GM21529 (cell line): ENCODE results near the gene CCDC73.
"Not testable (repeated sequence)": the region's sequence is repeated elsewhere in the genome, so short reads cannot be mapped to it uniquely, and the experiment has no call there.

Source experiments
- ATAC-seq: cut with Tn5 transposase; IDR thresholded peaks from one replicate; pipeline ENCODE4 v1.9.1; 2021; ENCODE audit not compliant: unreplicated experiment

The CCDC73 gene

DNA sequence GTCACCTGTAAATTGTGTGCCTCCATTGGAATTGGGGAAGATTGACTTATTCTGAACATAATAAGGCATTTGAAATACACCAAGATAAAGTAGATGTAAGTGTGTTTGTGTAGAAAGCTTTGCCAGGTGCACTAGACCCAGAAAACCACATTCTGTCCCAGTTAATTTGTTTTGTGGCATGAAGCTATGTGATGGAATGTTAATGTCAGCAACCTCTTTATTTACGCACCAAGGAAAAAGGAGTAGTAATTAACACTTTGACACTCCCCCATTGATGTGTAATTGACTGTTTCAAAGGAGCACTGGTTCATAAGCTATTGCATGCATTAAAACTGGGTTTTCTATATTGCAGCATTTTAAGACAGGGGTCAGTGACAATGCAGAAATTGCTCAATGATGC, 196.5 kb downstream of the CCDC73 start:
- no peak for ATAC-seq

DNA sequence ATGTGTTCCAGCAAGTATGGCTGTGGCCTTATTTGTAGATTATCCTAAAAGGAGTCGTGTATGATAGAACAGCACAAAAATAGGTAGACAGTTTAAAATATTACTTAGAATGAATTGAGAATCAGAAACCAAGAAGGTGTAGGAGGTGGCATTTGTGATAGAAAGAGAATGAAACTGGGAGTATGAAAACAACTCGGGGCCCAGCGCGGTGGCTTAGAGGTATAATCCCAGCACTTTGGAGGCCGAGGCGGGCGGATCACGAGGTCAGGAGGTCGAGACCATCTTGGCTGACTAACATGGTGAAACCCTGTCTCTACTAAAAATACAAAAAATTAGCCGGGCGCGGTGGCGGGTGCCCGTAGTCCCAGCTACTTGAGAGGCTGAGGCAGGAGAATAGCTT, 198.3 kb downstream of the CCDC73 start:
- not testable (repeated sequence) for ATAC-seq

DNA sequence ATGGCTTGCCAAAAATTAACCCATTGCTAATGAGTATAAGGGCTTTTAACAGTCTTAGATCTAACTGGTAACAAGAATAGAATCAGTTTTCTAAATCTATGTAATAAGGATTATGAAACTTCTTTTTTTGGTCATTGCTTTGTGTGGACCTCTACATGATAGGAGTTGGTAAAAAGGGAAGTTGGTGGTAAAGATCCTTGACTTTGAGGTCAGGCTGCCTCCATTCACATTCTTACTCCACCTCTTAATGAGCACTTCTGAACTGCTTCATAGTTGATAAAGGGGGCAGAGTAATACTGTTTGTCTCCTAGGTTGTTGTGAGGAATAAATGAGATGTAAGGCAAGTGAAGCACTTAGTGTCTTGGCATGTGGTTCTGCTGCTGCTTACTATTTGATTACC, 200.2 kb downstream of the CCDC73 start:
- ATAC-seq = no peak

DNA sequence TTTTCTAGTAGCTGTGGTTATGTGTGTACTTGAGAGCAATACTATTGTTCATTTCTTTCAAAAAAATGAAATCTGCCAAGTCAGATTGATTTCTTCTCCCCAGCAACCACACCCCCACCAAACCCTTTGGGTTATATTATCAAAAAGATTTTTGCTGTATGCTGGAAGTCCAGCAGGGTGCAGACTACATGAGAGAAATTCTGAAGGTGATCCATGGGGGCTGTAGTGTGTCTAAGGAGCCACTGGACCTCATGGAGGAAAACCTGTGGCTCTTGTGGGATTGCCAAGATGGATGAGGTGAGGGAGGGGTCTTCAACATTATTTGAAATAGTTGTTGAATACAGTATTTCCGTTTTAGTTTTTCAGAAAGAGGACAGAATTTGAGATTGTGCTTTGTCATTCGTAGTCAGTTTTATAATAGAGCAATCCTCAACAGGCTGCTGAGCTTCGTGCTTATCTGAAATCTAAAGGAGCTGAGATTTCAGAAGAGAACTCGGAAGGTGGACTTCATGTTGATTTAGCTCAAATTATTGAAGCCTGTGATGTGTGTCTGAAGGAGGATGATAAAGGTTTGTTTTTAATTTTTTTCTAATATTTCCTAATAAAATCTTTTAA, 207.8 kb downstream of the CCDC73 start:
- ATAC-seq = no peak

DNA sequence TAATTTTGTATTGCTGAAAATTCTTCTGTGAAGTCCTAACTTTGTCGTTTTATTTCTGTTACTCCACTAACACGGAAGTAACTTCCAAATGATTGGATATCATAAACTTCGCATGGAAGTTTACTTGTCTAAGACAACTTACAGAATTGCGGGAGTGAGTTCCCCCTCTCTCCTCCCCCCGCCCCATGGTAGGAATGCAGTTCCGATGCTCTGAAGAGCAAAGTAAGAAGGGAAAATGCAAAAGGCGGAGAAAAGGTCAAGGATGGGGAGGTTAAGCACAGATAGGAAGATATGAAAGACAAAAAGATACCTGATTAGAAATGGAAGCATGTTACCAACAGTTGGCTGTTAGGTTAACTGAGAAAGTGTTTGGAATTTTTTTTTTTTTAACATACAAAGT, 209.5 kb downstream of the CCDC73 start:
- no peak for ATAC-seq

DNA sequence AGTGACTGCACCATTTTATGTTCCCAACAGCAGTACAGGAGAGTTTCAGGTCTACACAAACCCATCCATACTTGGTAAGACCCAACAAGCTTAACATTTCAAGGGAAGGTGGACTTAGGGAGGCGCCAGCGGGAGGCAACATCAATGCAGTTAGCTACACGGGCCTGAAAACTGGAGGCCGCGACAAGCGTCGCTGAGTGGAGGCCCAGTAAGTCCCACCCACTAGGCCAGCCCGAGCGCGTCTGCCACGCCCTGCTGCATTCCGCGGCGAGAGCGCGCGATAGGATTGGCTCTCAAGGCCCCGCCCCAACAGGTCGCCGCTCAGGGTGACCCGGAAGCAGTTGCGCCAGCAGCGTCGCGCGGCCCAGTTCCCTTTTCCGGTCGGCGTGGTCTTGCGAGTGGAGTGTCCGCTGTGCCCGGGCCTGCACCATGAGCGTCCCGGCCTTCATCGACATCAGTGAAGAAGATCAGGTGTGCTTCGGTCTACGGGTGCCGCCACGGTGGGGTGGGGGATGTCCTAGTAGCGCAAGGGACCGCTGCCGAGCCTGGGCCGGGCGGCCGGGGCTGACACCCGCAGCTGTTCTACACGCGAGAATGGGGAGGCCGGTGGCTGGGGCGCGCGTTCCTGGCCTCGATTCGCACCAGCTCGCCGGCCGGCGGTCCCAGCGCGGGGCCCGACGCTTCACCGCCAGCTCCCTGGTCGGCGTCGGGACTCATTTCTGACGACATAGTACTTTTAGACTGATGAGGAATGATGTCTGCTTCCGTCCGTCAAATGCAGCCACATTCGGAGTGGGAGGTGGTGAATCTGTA, 210.8 kb downstream of the CCDC73 start, which contains the start of gene EIF3M:
EIF3M (plus strand) TSS at position 373 of the 813 bp plus-strand sequence; CDS start at position 430, 57 bp downstream.
- ATAC-seq = peak; percentile 98

DNA sequence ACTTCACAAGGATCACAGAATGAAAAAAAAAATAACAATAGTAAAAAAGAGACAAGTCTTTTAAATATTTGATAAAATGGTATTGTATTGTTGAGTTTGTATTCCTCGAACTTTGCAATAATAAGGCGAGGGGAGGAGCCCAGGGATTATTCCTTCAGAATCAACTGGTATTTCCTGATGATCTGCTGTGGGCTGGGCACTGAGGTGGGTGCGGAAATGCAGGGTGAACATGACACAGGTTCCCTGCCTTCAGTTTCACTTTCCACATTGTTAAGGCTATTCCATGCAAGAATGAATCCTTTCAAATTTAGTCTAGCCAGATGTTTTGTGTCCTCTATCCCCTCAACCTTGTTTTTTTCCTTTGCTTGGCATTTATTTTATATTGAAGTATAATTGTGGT, 212.9 kb downstream of the CCDC73 start:
- no peak for ATAC-seq

DNA sequence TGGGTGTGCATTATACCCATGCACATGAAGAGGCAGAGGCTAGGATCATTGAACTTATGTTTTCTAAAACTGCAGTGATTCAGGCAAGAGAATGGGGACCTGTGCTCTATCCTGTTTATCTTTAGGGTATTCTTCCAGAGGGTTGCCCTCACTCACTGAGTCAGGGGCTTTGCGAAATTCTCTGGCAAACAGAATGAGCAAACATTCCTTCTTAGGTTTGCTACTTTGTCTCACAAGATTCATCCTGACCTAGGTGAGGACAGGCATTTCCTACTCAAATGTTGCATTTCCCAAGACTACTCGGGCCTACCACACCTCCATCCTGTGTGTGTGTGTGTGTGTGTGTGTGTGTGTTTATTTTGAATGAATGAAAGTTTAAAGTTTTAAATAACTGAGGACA, 213.5 kb downstream of the CCDC73 start:
- no peak for ATAC-seq

DNA sequence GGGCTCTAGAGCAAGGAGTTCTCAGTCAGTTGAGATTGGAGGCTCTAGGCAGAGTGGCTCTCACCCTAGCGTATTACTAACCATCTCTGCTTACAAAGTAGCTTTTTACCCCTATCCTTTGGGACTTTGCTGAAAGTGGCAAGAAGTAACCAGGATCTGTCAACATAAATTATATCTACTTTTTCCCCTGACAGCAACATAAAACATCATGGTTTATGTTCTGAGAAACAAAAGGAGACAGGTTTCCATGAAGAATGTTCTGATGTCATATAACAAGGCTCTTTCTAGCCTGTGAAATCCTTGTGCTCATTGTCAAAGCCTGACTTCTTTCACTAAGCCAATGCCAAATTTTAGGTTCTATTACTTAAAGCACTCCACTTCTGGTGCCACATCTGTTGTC, 218.0 kb downstream of the CCDC73 start:
- ATAC-seq = no peak

DNA sequence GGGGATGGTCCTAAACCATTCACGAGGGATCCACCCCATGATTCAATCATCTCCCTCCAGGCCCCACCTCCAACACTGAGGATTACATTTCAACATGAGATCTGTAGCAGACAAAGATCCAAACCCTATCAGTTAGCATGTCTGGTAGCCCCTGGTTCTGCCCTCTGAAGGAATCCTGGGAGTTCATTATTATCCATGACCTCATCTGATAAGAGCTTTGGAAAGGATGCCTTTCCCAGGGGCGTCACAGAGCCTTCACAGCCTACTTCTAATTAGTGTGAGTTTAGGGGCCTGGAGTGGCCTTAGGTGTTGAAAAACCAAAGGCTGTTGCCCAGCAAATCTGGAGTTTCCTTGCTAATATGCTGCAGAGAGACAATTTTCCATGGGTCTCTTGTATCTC, 219.4 kb downstream of the CCDC73 start:
- no peak for ATAC-seq

DNA sequence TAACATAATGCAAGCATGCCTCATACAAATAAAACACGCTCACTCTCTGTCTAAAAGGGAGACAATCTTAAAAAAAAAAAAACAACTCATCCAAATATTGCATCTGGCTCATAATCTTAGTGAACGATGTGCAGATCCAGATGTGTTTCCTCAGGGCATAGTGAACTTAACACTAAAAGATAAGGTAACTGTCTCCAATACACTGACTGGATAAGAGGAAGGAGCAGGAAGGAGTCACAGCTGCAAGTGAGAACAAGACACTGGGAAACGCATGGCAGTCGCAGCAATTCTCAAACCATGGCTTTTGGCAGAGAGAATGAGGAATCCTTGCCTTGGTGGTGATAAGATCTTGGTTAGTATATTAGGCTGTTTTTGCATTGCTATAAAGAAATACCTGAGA, 220.0 kb downstream of the CCDC73 start:
- no peak for ATAC-seq

DNA sequence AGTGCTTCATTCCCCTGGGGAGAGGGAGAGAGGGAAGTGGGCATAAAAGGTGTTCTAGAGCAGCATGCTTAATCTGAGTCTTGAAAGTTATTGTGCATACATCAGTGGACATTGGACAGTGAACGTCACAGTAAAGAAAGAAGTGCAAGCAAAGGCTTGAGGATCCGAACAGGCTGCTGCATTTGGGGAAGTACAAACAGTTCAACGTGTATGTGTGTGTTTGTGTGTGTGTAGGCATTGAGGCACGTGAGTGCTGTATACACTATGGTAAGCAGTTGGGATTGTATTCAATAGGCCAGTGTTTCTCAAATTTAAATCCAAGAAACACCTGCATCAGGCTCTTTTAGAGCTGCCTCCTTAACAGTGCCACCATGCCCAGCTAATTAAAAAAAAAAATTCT, 221.2 kb downstream of the CCDC73 start:
- no peak for ATAC-seq

DNA sequence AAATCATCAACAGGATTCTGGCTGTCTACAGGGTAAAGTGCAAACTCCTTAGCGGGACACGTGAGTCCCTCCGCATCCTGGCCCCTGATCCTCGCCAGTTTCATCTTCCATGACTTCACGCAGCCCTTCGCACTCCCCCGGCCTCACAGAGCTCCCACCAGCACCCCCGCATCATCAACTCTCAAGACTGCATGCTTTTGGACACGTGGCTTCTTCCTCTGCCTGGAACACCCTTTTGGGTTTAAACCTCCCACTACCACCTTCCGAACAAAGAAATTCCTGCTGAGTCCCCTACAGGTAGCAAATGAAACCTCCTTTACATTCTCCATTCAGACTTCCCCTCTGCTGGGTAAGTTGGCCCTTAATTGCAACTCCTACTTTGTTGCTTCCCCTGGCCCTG, 223.4 kb downstream of the CCDC73 start:
- no peak for ATAC-seq

DNA sequence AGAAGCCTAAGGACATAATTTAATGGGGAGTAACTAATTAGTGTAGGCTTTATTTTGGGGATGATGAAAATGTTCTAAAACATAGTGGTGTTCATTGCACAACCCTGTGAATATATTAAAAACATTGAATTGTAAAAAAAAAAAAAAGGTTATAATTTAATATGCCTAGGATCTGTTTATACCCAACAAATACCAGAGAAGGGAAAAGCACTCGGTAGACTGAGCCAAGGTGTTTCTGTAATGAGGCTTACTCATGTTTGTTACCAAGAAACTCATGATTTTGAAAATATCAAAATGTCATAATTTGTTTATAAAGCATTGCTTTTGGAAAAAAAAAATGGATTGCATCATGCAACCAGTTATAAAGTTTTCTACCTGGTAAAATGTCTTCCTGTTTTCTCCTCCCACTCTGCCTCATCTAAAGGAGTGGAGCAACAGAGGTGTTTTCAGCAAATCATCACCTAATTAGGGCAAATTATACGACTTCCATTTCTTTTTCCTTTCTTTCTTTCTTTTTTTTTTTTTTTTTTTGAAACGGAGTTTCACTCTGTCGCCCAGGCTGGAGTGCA, 225.1 kb downstream of the CCDC73 start:
- no peak for ATAC-seq

DNA sequence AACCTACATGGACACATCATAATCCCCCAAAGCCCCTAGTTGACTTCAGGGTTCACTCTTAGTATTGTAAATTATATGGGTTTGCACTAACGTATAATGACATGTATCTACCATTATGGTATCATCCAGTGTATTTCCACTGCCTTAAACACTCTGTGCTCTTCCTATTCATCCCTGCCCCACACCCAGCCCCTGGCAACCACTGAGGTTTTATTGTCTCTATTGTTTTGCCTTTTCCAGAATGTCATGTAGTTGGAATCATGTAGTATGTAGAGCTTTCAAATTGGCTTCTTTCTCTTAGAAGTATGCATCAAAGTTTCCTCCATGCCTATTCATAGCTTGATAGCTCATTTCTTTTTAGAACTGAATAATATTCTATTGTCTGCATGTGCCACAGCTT, 227.3 kb downstream of the CCDC73 start:
- ATAC-seq = no peak

DNA sequence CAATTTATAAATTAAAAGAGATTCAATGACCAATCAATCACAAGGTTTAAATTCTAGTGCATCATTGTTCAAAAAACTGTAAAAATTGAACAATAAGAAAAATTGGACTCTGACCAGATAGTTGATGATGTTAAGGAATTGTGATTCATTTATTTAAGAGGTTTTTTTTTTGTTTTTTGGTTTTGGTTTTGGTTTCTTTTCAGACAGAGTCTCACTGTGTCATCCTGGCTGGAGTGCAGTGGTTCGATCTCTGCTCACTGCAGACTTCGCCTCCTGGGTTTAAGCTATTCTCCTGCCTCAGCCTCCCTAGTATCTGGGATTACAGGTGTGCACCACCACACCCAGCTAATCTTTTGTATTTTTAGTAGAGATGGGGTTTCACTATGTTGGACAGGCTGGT, 227.9 kb downstream of the CCDC73 start:
- no peak for ATAC-seq

DNA sequence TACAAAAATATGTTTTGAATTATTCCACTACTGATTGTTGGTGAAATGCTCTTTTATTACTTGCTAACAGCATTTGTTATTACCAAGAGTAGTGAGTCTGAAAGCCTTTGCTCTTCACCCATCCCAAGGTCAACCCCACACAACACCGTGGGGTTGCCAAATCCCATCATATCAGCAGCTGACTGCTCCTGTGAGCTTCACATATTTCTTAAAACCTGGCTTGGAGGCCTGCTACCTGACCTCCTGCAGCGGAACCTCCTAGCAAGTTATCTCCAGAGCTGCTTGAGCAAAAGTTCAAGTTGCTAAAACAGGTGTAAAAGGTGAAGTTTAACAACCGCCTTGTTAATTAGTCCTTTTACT, 230.9 kb downstream of the CCDC73 start:
- no peak for ATAC-seq

DNA sequence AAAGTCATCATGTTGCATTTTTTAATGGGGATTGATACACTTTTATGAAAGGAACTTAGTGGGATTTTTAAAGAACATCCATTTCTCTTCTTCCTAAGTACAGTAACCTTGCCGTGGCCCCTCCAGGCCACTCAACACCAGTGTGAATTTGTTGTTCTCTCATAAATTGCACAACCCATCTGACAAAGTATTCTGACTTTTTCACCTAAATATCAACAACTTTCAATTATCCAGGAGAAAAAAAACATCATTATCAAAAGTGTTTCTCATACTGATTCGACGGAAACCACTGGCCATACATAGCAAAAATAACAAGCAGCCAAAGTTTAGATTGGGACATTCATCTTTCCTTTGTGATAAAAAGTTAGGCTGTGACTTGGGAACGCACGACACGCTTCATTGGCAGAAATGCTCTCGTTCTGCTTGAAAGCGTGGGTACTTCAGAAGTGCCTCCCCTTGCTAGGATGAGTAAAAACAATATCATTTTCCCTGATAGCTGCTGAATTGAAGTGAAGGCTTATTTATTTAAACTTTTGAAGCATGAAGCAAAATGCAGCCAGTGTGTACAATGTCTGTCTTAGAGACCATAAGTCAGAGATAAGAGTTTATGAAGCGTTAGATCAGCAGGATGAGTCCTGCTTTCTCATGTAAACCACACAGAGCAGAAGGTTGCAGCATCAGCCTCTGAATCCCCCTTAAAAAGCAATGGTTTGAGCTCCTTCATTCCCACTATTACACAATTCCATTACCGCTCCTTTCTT, 231.4 kb downstream of the CCDC73 start:
- ATAC-seq = no peak

DNA sequence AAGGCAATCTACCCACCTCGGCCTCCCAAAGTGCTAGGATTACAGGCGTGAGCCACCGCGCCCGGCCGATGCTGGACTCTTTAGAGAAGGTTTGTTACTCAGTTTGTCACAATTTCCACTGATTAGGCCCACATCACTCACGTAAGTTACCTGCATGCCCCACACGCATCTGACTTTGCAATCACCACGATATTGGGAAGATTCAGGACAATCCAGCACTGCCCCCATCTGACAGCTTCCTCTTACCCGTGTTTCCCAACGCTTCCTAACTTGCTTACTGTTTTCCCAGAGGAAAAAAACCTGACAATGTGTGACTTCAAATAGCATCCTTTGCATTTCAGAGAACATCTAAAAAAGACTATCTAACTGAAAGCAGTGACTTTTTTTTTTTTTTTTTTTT, 232.6 kb downstream of the CCDC73 start:
- ATAC-seq = no peak

DNA sequence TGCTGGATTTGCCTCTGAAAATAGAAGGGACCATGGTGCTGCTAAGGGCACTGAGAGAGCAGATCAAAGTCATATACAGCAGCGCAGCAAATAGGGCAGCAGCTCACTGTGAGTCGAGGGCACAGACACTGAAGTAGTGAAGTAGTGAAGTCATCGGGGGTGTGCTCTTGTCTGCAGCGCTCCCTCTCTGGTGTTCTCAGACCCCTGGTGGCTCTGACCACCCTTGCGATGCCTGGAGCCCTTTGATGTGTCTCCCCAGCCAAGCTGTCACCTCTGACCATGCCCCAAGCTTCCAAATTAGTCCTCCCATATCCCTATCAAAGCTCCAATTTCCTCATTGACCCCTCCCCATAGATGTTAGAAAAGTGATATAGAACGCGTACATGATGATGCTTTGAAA, 238.6 kb downstream of the CCDC73 start:
- ATAC-seq = no peak

DNA sequence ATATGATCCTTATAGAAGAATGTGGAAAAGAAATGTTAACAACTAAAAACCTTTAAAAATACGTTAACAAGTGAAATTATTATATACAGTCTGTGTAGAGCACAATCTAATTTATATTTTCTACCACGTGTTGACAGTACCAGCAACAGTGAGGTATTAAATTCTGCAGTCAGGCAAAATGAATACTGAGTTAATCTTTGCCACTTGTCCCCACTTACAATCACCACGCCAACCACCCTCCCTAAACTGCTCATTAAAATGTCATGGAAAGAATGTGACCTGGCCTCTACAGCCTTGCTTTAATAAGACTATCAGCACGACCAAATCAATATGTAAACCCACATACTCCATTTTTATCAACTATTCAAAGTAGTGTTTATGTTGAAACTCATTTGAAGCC, 239.4 kb downstream of the CCDC73 start:
- no peak for ATAC-seq
